ENCODE data around the gene ESPN.

The ESPN gene

DNA sequence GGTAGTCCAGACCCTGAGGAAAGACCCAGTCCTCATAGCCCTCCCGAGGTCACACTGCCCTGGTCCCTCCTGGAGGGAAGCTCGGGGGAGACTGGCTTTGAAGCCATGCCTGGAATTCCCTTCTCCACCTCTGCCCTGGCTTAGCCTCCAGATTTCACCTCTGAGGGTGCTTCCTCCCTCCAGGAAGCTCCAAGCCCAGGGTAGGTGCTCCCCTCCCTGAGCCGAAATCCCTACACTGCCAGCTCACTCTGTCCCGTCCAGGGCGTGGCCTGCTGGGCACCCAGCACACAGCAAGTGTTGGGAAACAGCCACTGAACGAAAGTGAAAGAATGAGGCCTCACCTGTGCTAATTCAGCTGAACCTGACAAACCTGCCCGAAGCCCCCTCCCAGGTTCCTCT lies 47.4 kb downstream of the ESPN start (continued):
- TF ChIP-seq OSR1 (CRISPR knock-in tag; IDR thresholded peaks at IDR 0.05), result no peak
- TF ChIP-seq GLIS3 (CRISPR knock-in tag; IDR thresholded peaks at IDR 0.05), result no peak
- TF ChIP-seq, protein P1, sequence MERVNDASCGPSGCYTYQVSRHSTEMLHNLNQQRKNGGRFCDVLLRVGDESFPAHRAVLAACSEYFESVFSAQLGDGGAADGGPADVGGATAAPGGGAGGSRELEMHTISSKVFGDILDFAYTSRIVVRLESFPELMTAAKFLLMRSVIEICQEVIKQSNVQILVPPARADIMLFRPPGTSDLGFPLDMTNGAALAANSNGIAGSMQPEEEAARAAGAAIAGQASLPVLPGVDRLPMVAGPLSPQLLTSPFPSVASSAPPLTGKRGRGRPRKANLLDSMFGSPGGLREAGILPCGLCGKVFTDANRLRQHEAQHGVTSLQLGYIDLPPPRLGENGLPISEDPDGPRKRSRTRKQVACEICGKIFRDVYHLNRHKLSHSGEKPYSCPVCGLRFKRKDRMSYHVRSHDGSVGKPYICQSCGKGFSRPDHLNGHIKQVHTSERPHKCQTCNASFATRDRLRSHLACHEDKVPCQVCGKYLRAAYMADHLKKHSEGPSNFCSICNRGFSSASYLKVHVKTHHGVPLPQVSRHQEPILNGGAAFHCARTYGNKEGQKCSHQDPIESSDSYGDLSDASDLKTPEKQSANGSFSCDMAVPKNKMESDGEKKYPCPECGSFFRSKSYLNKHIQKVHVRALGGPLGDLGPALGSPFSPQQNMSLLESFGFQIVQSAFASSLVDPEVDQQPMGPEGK (CRISPR knock-in tag; IDR thresholded peaks at IDR 0.05; ENCODE audit: borderline replicate concordance), result no peak
- no peak for TF ChIP-seq ZFP3 (CRISPR knock-in tag; IDR thresholded peaks at IDR 0.05)
- TF ChIP-seq TCF4 (CRISPR knock-in tag; IDR thresholded peaks at IDR 0.05; ENCODE audit: borderline replicate concordance), result no peak

DNA sequence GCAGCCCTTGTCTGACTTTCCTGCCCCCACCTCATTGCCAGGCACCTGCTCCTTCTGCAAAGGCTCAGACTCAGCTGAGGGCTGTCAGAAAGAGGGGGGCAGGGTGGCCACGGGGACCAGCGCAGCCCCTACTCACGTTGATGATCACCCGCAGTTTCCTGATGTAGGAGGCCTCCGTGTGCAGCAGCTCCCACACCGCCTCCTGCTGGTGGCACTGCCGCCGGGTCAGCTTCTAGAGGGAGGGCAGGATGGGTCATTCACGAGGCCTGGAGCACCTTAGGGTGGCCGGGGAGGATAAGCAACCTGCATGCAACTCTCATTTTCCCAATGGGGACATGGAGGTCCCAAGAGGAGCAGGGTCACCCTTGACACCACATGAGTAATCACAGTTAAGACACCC lies 47.8 kb downstream of the ESPN start:
- TF ChIP-seq ZNF8 (CRISPR knock-in tag; IDR thresholded peaks at IDR 0.05) (no peak), BACH2 (CRISPR knock-in tag; IDR thresholded peaks at IDR 0.05; ENCODE audit: borderline replicate concordance) (no peak), TCF4 (CRISPR knock-in tag; IDR thresholded peaks at IDR 0.05; ENCODE audit: borderline replicate concordance) (no peak), ZFP3 (CRISPR knock-in tag; IDR thresholded peaks at IDR 0.05) (no peak), ARNTL (CRISPR knock-in tag; IDR thresholded peaks at IDR 0.05; ENCODE audit: borderline replicate concordance, low read depth) (no peak), OSR1 (CRISPR knock-in tag; IDR thresholded peaks at IDR 0.05) (no peak)
- no peak for ATAC-seq

DNA sequence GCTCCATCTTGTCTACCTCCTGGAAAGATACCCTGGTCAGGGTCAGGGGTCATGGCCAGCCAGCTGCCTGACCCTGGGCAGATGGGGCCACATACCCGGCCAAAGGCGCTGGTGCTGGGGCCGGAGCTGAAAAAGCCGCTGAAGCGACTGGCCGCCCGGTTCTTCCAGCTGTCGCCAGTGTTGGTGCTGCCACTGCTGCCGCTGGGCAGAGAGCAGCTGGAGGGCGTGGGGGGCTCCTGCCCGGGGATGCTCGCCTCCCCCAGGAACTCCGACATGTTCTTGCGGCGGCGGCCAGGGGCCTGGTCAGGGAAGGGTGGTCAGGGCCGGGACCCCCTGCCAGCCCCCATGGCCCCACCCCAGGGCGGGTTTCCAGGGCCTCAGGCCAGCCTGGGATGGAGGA lies 48.6 kb downstream of the ESPN start:
- no peak for TF ChIP-seq ESRRG (CRISPR knock-in tag; IDR thresholded peaks at IDR 0.05)
- no peak for TF ChIP-seq ZC3H10 (CRISPR knock-in tag; IDR thresholded peaks at IDR 0.05)
- TF ChIP-seq, protein P2, sequence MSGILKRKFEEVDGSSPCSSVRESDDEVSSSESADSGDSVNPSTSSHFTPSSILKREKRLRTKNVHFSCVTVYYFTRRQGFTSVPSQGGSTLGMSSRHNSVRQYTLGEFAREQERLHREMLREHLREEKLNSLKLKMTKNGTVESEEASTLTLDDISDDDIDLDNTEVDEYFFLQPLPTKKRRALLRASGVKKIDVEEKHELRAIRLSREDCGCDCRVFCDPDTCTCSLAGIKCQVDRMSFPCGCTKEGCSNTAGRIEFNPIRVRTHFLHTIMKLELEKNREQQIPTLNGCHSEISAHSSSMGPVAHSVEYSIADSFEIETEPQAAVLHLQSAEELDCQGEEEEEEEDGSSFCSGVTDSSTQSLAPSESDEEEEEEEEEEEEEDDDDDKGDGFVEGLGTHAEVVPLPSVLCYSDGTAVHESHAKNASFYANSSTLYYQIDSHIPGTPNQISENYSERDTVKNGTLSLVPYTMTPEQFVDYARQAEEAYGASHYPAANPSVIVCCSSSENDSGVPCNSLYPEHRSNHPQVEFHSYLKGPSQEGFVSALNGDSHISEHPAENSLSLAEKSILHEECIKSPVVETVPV (CRISPR knock-in tag; IDR thresholded peaks at IDR 0.05), result no peak
- no peak for ATAC-seq

DNA sequence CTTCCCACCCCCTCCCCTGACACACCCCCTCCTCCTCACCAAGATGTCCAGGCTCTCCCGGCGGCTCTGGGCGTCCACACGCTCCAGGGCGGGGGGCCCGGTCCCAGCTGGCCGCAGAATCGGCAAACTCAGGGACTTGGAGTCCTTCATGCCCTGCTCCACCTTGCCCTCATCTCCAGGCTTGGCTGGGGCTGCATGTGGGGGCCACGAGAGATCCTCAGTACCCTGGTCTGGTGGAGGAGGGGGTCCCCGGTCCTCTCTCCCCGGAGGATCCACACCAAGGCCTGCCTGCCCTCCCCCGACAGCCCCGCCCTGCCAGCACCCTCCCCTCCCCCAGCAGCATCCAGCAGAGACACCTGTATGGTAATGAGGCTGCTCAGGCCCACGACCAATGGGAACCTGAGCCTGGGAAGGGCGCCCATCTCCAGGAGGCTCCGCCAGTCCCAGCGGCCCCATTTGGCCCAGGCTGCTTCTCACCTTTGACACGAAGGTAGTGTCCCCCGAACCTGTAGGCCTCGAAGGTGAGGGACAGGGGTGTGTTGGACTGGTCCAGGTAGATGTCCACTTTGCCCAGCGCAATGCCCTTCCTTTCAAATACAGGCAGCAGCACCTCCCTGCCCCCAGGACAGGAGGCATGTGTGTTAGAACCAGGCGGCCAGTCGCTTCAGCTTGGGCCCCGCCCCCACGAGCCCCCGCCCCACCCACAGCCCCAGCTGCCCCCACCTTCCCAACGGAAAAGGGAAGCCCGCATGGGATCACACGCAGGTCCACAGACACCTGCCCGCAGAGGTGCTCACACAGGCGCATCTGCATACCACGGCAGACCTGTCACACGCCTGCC lies 49.6 kb downstream of the ESPN start:
- no peak for ATAC-seq
- TF ChIP-seq RARB (CRISPR knock-in tag; IDR thresholded peaks at IDR 0.05), result no peak
- TF ChIP-seq PPARA (CRISPR knock-in tag; IDR thresholded peaks at IDR 0.05; ENCODE audit: borderline replicate concordance), result no peak
- no peak for TF ChIP-seq TCF4 (CRISPR knock-in tag; IDR thresholded peaks at IDR 0.05; ENCODE audit: borderline replicate concordance)
- TF ChIP-seq, protein P1 (CRISPR knock-in tag; IDR thresholded peaks at IDR 0.05; ENCODE audit: borderline replicate concordance), result no peak
- TF ChIP-seq, protein P3, sequence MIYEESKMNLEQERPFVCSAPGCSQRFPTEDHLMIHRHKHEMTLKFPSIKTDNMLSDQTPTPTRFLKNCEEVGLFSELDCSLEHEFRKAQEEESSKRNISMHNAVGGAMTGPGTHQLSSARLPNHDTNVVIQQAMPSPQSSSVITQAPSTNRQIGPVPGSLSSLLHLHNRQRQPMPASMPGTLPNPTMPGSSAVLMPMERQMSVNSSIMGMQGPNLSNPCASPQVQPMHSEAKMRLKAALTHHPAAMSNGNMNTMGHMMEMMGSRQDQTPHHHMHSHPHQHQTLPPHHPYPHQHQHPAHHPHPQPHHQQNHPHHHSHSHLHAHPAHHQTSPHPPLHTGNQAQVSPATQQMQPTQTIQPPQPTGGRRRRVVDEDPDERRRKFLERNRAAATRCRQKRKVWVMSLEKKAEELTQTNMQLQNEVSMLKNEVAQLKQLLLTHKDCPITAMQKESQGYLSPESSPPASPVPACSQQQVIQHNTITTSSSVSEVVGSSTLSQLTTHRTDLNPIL (CRISPR knock-in tag; IDR thresholded peaks at IDR 0.05; ENCODE audit: low read depth), result no peak

DNA sequence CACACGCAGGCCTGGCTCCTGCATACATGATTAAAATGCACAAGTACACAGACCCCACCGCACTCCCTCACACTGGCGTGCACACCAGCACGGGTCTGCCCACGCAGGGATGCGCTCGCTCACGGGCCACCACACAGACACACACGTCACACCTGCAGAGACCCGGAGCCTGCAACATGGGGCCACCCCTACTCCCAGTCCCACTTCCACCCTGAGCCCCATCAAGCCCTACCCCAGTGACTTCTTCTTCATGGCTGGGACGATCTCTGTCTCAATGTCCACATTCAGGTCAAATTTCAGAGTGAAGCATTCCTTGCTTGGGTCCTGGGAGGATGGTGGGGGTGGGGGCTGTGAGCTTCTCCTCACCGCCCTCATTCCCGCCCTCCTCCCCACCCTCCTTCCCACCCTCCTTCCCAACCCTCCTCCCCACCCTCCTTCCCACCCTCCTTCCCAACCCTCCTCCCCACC lies 50.3 kb downstream of the ESPN start:
- ATAC-seq, result no peak
- no peak for TF ChIP-seq ARNTL (CRISPR knock-in tag; IDR thresholded peaks at IDR 0.05; ENCODE audit: borderline replicate concordance, low read depth)
- no peak for TF ChIP-seq TOX (CRISPR knock-in tag; IDR thresholded peaks at IDR 0.05; ENCODE audit: borderline replicate concordance)
- no peak for TF ChIP-seq ZC3H10 (CRISPR knock-in tag; IDR thresholded peaks at IDR 0.05)
- no peak for TF ChIP-seq ZNF70 (CRISPR knock-in tag; IDR thresholded peaks at IDR 0.05)
